Heart left ventricle (tissue), 16 donors: ENCODE results near the gene CCDC112. TPM values are rescaled to one million over a fixed set of nuclear protein-coding genes. Genes with fewer than 3 reads are reported as not detected.

Experiments used
- ATAC-seq, 4 donors: fragments of 200-7000 bp; cut with Tn5 transposase; one replicate each; pipeline ENCODE4 v1.9.1; 2020 to 2022; ENCODE audit warnings: moderate library complexity in 4 of 4, mild to moderate bottlenecking in 3 of 4, moderate number of reproducible peaks in 1 of 4
- DNase-seq, 5 donors: peaks; one replicate each; pipeline ENCODE4 v3.0.0-alpha.2; 2020
- H3K27ac ChIP-seq, 12 donors: fragments of 200-600 bp; sonication (generic) in 4 of 12; one replicate each; pipeline versions ENCODE4 v1.5.0 to v1.8.0; 2016 to 2022; ENCODE audit warnings: mild to moderate bottlenecking in 2 of 12
- H3K27me3 ChIP-seq, 9 donors: fragments of 200-600 bp; sonication (generic) in 2 of 9; one replicate each; pipeline versions ENCODE4 v1.5.1 to v1.8.0; 2016 to 2022; ENCODE audit warnings: mild to moderate bottlenecking in 3 of 9
- H3K36me3 ChIP-seq, 9 donors: fragments of 200-600 bp; sonication (generic) in 2 of 9; one replicate each; pipeline versions ENCODE4 v1.5.0 to v1.8.0; 2018 to 2022; ENCODE audit warnings: mild to moderate bottlenecking in 2 of 9
- H3K4me1 ChIP-seq, 12 donors: fragments of 200-600 bp; sonication (generic) in 4 of 12; one replicate each; pipeline versions ENCODE4 v1.5.0 to v1.8.0; 2016 to 2022; ENCODE audit warnings: mild to moderate bottlenecking in 3 of 12
- H3K4me3 ChIP-seq, 12 donors: fragments of 200-600 bp; sonication (generic) in 4 of 12; one replicate each; pipeline versions ENCODE4 v1.5.0 to v1.8.0; 2017 to 2022; ENCODE audit warnings: mild to moderate bottlenecking in 9 of 12, moderate library complexity in 4 of 12
- H3K9me3 ChIP-seq, 12 donors: fragments of 200-600 bp; sonication (generic) in 4 of 12; one replicate each; pipeline versions ENCODE4 v1.5.0 to v1.8.0; 2016 to 2022; ENCODE audit warnings: mild to moderate bottlenecking in 1 of 12
- POLR2A ChIP-seq, 2 donors: fragments of 450-650 bp; IDR thresholded peaks; one replicate each; pipeline ENCODE4 v1.6.1; 2017; ENCODE audit warnings: antibody characterized with exemption in 2 of 2, mild to moderate bottlenecking in 2 of 2, moderate library complexity in 2 of 2
- WGBS, 4 donors: extraction: QIAGEN DNeasy Blood & Tissue Kit in 2 of 4; methylation state at CpG; one replicate each; pipeline versions ENCODE4 v1.1.5 to v1.1.7; 2013 to 2018; 5-methylcytosine and 5-hydroxymethylcytosine counted together
- intact Hi-C, 10 donors: fragments of 100-400 bp; cut with DNase I; formaldehyde crosslinking; loops; one replicate each; pipeline versions ENCODE4 v1.11.1 to v1.14.2; 2022
- polyA plus RNA-seq, 2 donors: library from polyadenylated mRNA; stranded (reverse); fragments of 200-250 nt; gene quantifications; one replicate each; pipeline ENCODE4 v1.2.3, GENCODE V29; 2013
- total RNA-seq, 9 donors: library from RNA; depleted of rRNA in 2 of 9; stranded (reverse); fragments of >200 nt in 2 of 9; fragmentation: NEBNext Ultra II Directional in 3 of 9; extraction: Animal tissue kit (Norgen Biotek cat#: 25700) in 3 of 9; gene quantifications; one replicate each; pipeline versions ENCODE4 v1.1.0 to v1.2.4, GENCODE V29; 2016 to 2023
- TF ChIP-seq, protein P1 (sequence below), 12 donors: fragments of 200-600 bp; sonication (generic) in 4 of 12; IDR thresholded peaks; one replicate each; pipeline versions ENCODE4 v1.5.0 to v1.8.0; 2018 to 2022; ENCODE audit warnings: antibody characterized with exemption in 12 of 12, mild to moderate bottlenecking in 5 of 12
- donor health status: ischemic (EF 13 %, LVEDD 7.1; RV severe dilation, severe dysfunction).
- donor health status: healthy with polysubstance abuse.
- donor health status: DM: no; HTN: yes; CAD: no.
- donor health status: DM: no; HTN: no; CAD: no.
- donor health status: ischemic (EF 25% LVEDD 6.9; RV normal size, moderate dysfunction).
- donor health status: ischemic (EF 25% LVEDD 5.7; RV mildly dilated, moderate dysfunction).
- donor health status: healthy.
- donor health status: DM: yes; HTN: yes; CAD: no.
- donor health status: ischemic (EF 35%, LVEDD 5.7; RV mildly dilated, moderate dysfunction).
- donor health status: nonischemic (EF 11% LVEDD 7.7; RV severe dilation, severe dysfunction).
- donor health status: DM: yes; HTN: yes; CAD: no.
- donor health status: PGD.
- donor health status: ischemic (EF 29% LVEDD 5.4; RV normal size, mild dysfunction).
- donor health status: nonischemic (EF 23%, LVEDD 6.1; RV moderate dilation, normal function).

Gene CCDC112
- total and polyA plus RNA-seq, 11 donors, result 3.6 to 8.4 (median 5.6) TPM

DNA sequence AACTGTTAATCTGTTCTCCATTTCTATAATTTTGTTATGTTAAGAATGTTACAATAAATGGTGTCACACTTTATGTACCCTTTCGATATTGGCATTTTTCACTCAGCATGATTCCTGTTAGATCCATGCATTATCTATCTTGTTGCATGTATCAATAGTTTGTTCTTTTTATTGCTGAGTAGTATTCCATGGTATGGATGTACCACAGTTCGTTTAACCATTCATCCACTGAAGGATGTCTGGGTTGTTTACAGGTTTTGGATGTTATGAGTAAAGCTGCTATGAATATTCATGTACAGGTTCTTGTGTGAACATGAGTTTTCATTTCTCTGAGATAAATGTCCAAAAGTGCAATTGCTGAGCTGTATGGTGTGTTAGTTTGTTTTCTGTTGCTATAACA, 26.3 kb upstream of the CCDC112 start:
- intact Hi-C loops, result no loop called here
- no peak for DNase-seq
- Histone ChIP-seq H3K27me3 (no peaks in the 10 kb centered on the region), H3K4me3 (no peak overlapping the region), H3K4me1 (peaks cover 0 to 27% (median 9%) of the 10 kb centered on the region in 12 donors), H3K27ac (no peak overlapping the region), H3K36me3 (no peaks in the 10 kb centered on the region), H3K9me3 (peaks cover 0 to 6% (median 0%) of the 10 kb centered on the region in 12 donors)
- TF ChIP-seq, protein P1, sequence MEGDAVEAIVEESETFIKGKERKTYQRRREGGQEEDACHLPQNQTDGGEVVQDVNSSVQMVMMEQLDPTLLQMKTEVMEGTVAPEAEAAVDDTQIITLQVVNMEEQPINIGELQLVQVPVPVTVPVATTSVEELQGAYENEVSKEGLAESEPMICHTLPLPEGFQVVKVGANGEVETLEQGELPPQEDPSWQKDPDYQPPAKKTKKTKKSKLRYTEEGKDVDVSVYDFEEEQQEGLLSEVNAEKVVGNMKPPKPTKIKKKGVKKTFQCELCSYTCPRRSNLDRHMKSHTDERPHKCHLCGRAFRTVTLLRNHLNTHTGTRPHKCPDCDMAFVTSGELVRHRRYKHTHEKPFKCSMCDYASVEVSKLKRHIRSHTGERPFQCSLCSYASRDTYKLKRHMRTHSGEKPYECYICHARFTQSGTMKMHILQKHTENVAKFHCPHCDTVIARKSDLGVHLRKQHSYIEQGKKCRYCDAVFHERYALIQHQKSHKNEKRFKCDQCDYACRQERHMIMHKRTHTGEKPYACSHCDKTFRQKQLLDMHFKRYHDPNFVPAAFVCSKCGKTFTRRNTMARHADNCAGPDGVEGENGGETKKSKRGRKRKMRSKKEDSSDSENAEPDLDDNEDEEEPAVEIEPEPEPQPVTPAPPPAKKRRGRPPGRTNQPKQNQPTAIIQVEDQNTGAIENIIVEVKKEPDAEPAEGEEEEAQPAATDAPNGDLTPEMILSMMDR (IDR thresholded peaks at IDR 0.05), result no peak
- no peak for TF ChIP-seq POLR2A (IDR thresholded peaks at IDR 0.05)
- ATAC-seq, result no peak
- WGBS, 4 donors, result 49 to 87% (median 77%) methylated on average over 2 of the region's 2 CpGs

DNA sequence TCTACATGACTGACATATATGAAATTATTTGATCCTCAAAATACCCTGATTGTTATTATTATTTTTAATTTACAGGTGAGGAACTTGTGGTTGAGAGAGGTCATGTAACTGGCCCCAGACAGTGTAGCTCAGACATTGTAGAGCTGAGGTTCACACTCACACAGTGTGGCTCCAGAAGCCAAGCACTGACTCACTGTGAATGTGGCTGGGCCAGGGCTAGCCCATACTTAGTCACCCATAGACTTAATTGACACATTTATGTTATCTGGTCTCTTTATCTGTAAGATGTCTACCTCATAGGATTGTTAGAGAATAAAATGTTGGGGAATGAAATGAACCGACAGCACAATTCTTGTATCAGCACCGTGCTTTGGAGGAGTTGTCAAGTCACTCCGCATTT, 24.9 kb upstream of the CCDC112 start:
- Histone ChIP-seq H3K9me3 (peaks cover 0 to 6% (median 0%) of the 10 kb centered on the region in 12 donors), H3K27ac (no peak overlapping the region), H3K4me1 (peaks cover 0 to 31% (median 9%) of the 10 kb centered on the region in 12 donors), H3K36me3 (no peaks in the 10 kb centered on the region), H3K27me3 (no peaks in the 10 kb centered on the region), H3K4me3 (no peak overlapping the region)
- WGBS, 4 donors, result 95 to 99% (median 96%) methylated on average over 3 of the region's 3 CpGs
- intact Hi-C loops, result no loop called here
- TF ChIP-seq, protein P1 (IDR thresholded peaks at IDR 0.05), result no peak
- TF ChIP-seq POLR2A (IDR thresholded peaks at IDR 0.05), result no peak
- ATAC-seq, result no peak
- DNase-seq, result no peak

DNA sequence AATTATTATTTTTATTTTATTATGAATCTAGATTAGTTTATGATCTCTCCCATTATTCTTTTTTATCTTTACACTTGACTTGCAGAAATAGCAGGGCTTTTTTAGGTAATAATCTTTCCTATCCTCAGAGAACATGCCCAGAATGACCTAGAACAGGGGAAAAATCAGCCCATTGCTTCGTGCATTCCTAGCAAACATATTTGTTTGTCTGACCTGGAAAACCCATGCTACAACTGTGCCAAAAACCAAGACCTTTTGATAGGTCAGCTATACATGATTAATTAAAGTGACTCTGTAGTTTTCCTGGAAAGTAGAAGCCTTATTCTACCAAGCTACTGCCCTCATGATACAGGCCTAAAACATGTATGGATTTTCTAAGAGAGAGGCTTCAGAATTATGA, 24.1 kb upstream of the CCDC112 start:
- Histone ChIP-seq H3K4me1 (peaks cover 0 to 24% (median 9%) of the 10 kb centered on the region in 12 donors), H3K27me3 (no peaks in the 10 kb centered on the region), H3K36me3 (no peaks in the 10 kb centered on the region), H3K4me3 (no peak overlapping the region), H3K9me3 (peaks cover 0 to 6% (median 0%) of the 10 kb centered on the region in 12 donors), H3K27ac (no peak overlapping the region)
- no peak for TF ChIP-seq POLR2A (IDR thresholded peaks at IDR 0.05)
- TF ChIP-seq, protein P1 (IDR thresholded peaks at IDR 0.05), result no peak
- 70 to 74% (median 72%) methylated on average over 1 of the region's 1 CpG for WGBS, 4 donors
- intact Hi-C loops, result no loop called here
- ATAC-seq, result no peak
- DNase-seq, result no peak

DNA sequence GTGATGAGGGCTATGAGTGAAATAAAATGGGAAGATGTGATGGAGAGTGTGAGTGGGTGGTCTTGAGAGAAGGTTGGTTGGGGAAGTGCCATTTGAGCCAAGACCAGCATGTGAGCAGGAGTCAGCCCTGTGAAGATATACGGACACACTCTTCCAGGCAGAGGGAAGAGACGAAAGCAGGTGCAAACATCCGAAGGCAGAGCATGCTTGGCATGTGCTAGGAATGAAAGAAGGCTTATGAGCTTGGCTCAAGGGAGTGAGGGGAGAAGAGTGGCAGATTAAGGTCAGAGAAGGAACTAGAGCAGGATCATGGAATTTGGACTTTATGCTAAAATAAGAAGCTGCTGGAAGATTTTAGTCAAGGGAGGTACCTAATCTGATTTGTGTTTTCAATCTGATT, 23.6 kb upstream of the CCDC112 start:
- TF ChIP-seq, protein P1 (IDR thresholded peaks at IDR 0.05), result no peak
- TF ChIP-seq POLR2A (IDR thresholded peaks at IDR 0.05), result no peak
- ATAC-seq, result peak in 1 of 4 donors; percentile 25
- no peak overlapping the region for H3K27ac ChIP-seq
- H3K4me3 ChIP-seq, result no peak overlapping the region
- H3K4me1 ChIP-seq, result peaks cover 0 to 20% (median 6%) of the 10 kb centered on the region in 12 donors
- no peak for DNase-seq
- H3K36me3 ChIP-seq, result no peaks in the 10 kb centered on the region
- peaks cover 0 to 6% (median 0%) of the 10 kb centered on the region in 12 donors for H3K9me3 ChIP-seq
- H3K27me3 ChIP-seq, result no peaks in the 10 kb centered on the region
- 63 to 74% (median 70%) methylated on average over 3 of the region's 3 CpGs for WGBS, 4 donors
- intact Hi-C loops, result no loop called here
